Adipocyte (in vitro differentiated cells): ENCODE measurements around the gene PDE4B.
"Not testable (repeated sequence)": the region's sequence is repeated elsewhere in the genome, so short reads cannot be mapped to it uniquely, and the experiment has no call there.

Source experiments
- DNase-seq: peaks from one replicate; pipeline ENCODE4 v3.0.0-alpha.2; 2015; ENCODE audit warnings: low read depth
- H3K27me3 ChIP-seq: replicated peaks from 2 replicates; pipeline ENCODE4 v1.7.0; 2013; ENCODE audit warnings: mild to moderate bottlenecking, low read length, moderate library complexity; ENCODE audit not compliant: control insufficient read depth, insufficient read depth
- H3K36me3 ChIP-seq: 2 replicates; pipeline ENCODE4 v1.7.0; 2013; ENCODE audit warnings: low read length, mild to moderate bottlenecking, moderate library complexity; ENCODE audit not compliant: control insufficient read depth, insufficient read depth, severe bottlenecking
- H3K4me1 ChIP-seq: 2 replicates; pipeline ENCODE4 v1.7.0; 2013; ENCODE audit warnings: mild to moderate bottlenecking, low read length, moderate library complexity; ENCODE audit not compliant: control insufficient read depth, insufficient read depth
- H3K4me3 ChIP-seq: 2 replicates; pipeline ENCODE4 v1.7.0; 2013; ENCODE audit warnings: mild to moderate bottlenecking, low read length, moderate library complexity
- H3K9ac ChIP-seq: 2 replicates; pipeline ENCODE4 v1.7.0; 2013; ENCODE audit warnings: mild to moderate bottlenecking, low read length, moderate library complexity
- H3K9me3 ChIP-seq: 2 replicates; pipeline ENCODE4 v1.7.0; 2013; ENCODE audit warnings: mild to moderate bottlenecking, low read length, moderate library complexity; ENCODE audit not compliant: control insufficient read depth

Gene PDE4B

GRCh38 chr1:66057448-66057847 lies 264.8 kb downstream of the PDE4B start:
- DNase-seq, H3K9ac ChIP-seq, H3K9me3 ChIP-seq, H3K4me3 ChIP-seq, H3K36me3 ChIP-seq, H3K4me1 ChIP-seq, H3K27me3 ChIP-seq: not testable (repeated sequence)

DNA sequence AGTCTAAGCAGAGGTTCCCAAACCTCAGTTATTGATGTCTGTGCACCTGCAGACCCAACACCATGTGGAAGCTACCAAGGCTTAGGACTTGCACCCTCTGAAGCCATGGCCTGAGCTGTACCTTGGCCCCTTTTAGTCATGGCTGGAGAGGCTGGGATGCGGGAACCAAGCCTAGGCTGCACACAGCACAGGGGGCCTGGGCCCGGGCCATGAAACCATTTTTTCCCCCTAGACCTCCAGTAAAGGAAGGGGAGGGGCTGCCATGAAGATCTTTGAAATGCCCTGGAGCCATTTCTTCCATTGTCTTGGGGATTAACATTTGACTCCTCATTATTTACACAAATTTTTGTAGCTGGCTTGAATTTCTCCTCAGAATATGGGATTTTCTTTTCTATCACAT lies 265.9 kb downstream of the PDE4B start:
- no peaks in the 10 kb centered on the region for H3K36me3 ChIP-seq
- no peaks in the 10 kb centered on the region for H3K27me3 ChIP-seq
- no peaks in the 10 kb centered on the region for H3K9me3 ChIP-seq
- no peak overlapping the region for H3K4me3 ChIP-seq
- no peak for DNase-seq
- H3K4me1 ChIP-seq, result no peaks in the 10 kb centered on the region
- H3K9ac ChIP-seq, result no peak overlapping the region

- H3K36me3 ChIP-seq, H3K9ac ChIP-seq, H3K4me3 ChIP-seq, H3K9me3 ChIP-seq, H3K27me3 ChIP-seq, H3K4me1 ChIP-seq, DNase-seq: not testable (repeated sequence)
Observed at GRCh38 chr1:66067219-66067618, 274.5 kb downstream of the PDE4B start.

DNA sequence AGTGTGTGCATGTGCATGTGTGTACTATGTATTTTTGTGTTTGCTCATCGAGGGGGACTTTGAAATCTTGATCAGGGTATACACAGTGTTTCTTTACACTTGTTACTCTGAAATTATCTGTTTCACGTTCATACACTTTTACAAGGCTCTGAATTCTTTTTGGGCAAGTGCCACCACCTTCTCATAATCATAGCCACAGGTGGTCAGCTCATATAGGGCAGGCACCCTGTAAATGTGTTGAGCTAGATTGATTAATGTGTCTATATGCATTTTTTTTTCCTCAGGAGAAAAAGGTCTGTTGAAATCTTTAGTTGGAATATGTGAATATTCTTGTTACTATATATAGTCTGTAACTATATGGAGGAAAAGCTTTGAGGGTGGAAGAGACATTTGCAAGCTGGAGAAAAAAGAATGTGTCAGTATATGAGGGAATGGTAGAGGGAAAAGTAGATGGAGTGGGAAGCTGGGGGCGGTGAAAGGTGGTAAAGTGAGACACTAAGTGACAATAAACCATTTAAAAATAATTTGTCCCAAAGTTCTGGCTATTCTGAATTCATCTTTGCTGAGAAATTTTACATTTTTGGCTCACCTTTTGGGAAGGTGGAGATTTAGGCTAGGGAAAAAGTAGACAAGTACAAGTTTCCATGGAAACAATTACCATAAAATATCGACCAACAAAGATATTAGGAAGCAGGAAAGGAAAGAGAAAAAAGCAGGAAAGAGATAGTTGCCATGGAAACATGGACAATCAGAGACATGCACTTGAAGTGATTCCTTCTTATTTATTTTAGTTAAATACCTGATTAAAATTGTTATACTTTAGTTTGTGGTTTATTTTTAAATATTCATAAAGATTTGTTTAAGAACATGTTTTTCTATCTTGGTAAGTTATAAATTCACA lies 277.5 kb downstream of the PDE4B start:
- H3K9me3 ChIP-seq, result no peaks in the 10 kb centered on the region
- H3K27me3 ChIP-seq, result no peaks in the 10 kb centered on the region
- H3K9ac ChIP-seq, result no peak overlapping the region
- H3K4me3 ChIP-seq, result no peak overlapping the region
- no peak for DNase-seq
- H3K4me1 ChIP-seq, result no peaks in the 10 kb centered on the region
- H3K36me3 ChIP-seq, result no peaks in the 10 kb centered on the region

DNA sequence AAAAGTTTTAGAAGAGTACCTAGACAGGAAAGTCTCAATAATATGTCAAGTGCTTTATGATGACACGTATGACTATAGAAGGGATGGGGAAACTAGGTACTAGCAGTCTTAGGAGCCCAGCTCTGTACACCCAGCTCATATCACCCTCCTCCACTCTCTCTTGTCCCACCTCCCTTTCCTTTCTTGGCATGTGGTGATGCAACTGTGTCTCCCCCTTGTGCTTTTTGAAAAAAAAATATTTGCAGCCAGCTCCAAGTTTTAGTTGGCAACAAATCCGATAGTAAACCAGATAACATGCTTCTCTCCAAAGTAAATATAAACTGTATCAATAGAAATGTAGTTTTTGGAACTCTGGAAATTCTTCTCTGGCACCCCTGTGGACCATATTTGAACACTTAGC lies 280.7 kb downstream of the PDE4B start:
- H3K4me1 ChIP-seq, result no peaks in the 10 kb centered on the region
- no peak overlapping the region for H3K4me3 ChIP-seq
- H3K9me3 ChIP-seq, result no peaks in the 10 kb centered on the region
- no peak overlapping the region for H3K9ac ChIP-seq
- no peaks in the 10 kb centered on the region for H3K27me3 ChIP-seq
- DNase-seq, result no peak
- H3K36me3 ChIP-seq, result no peaks in the 10 kb centered on the region

DNA sequence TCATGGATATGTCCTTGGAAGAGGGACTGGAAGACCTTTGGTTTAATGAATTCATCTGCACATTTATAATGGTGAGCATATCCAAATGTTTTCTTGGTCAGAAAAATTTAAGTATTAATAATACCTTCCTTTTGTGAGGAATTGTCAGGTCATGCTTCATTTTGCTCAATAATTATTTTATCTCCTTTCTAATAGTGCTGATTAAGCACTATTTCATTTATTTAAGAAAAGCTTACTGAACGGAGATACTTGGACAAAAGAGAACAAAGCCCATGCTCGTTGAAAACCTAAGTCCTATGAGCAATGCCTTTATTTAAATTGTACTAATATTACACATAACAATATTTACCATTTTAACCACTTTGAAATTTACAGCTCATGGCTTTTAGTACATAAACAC lies 281.5 kb downstream of the PDE4B start:
- Histone ChIP-seq H3K36me3 (no peaks in the 10 kb centered on the region), H3K4me3 (no peak overlapping the region), H3K9me3 (no peaks in the 10 kb centered on the region), H3K9ac (no peak overlapping the region), H3K27me3 (no peaks in the 10 kb centered on the region), H3K4me1 (no peaks in the 10 kb centered on the region)
- no peak for DNase-seq

DNA sequence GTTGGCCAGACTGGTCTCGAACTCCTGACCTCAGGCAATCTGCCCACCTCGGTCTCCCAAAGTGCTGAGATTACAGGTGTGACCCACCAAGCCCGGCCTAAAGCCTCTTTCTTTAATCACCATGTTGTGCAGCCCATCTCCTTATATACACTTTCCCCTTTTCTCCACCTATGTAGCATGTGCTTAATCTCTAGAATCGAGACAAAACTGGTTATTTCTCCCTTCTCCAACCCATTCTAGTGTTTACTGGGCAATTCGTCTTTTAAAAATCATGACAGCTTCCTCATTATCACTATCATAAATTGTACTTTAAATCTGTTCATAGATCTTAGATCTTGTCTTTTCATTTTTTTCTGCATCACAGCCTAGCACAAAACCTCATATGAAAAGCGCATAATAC lies 285.7 kb downstream of the PDE4B start:
- Histone ChIP-seq H3K9me3 (no peaks in the 10 kb centered on the region), H3K4me3 (no peak overlapping the region), H3K4me1 (peaks cover 5% of the 10 kb centered on the region), H3K36me3 (no peaks in the 10 kb centered on the region), H3K9ac (no peak overlapping the region), H3K27me3 (no peaks in the 10 kb centered on the region)
- DNase-seq, result no peak

- Histone ChIP-seq H3K9ac (no peak overlapping the region), H3K36me3 (no peaks in the 10 kb centered on the region), H3K9me3 (no peaks in the 10 kb centered on the region), H3K27me3 (no peaks in the 10 kb centered on the region), H3K4me1 (peaks cover 5% of the 10 kb centered on the region), H3K4me3 (no peak overlapping the region)
- DNase-seq, result no peak
Observed at GRCh38 chr1:66083003-66083402, 290.3 kb downstream of the PDE4B start.

DNA sequence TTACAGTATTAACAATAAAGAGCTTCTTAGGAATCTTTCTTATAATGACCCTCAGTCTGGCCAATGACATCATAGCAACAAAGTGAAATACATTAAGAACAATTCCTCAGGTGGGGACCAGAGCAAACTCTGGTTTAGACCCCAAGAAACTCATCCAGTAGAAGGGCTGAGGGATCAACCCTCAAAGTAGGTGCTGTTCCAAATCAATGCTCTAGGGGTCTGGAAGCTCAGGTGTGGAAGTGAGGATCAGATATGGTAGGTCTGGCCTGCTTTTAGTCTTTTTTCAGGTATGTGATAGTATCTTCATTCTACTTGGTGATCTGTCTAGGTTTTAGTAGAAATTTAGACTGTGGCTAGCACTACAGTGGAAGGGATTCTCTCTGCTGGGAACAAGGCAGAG lies 291.7 kb downstream of the PDE4B start:
- Histone ChIP-seq H3K9ac (no peak overlapping the region), H3K4me3 (no peak overlapping the region), H3K36me3 (no peaks in the 10 kb centered on the region), H3K4me1 (peaks cover 5% of the 10 kb centered on the region), H3K9me3 (no peaks in the 10 kb centered on the region), H3K27me3 (no peaks in the 10 kb centered on the region)
- no peak for DNase-seq

DNA sequence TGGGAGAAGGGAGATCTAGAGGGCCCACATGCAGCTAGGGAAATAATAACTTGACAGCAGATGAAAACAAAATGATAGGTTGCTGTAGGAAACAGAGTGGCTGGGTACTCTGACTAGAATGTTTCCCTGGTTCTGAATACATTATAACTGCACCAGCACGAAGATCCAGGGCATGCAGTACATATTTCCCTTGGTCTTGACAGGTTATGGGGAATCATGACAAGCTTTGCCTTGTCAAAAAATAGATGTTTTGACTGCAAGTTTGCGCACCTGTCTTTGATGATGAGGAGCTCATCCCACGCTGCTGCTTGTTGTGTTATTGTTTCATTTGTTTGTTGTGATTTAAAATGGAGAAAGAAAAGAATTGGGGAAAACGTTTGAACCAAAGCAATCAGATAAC lies 292.9 kb downstream of the PDE4B start:
- Histone ChIP-seq H3K27me3 (no peaks in the 10 kb centered on the region), H3K36me3 (no peaks in the 10 kb centered on the region), H3K4me3 (no peak overlapping the region), H3K9me3 (no peaks in the 10 kb centered on the region), H3K9ac (no peak overlapping the region), H3K4me1 (no peaks in the 10 kb centered on the region)
- DNase-seq, result no peak

- no peak overlapping the region for H3K9ac ChIP-seq
- H3K4me3 ChIP-seq, result no peak overlapping the region
- H3K9me3 ChIP-seq, result no peaks in the 10 kb centered on the region
- no peaks in the 10 kb centered on the region for H3K36me3 ChIP-seq
- no peak for DNase-seq
- H3K27me3 ChIP-seq, result no peaks in the 10 kb centered on the region
- H3K4me1 ChIP-seq, result no peaks in the 10 kb centered on the region
Observed at GRCh38 chr1:66088787-66089186, 296.1 kb downstream of the PDE4B start.
